ENCODE results near the gene VIL1. TPM values are rescaled to one million over a fixed set of nuclear protein-coding genes. Genes with fewer than 3 reads are reported as not detected.
A peak's percentile ranks its signal among the peaks of the same experiment; 100 is the strongest.

VIL1 gene
- total RNA-seq, 6 experiments from 2014 or later: 2.1 to 118 (median 19.1) TPM

- peaks cover 0 to 36% (median 13%) of the 10 kb centered on the region in 4 donors for H3K4me1 ChIP-seq
- no peaks in the 10 kb centered on the region for H3K9me3 ChIP-seq
- H3K36me3 ChIP-seq: peaks cover 0 to 37% (median 16%) of the 10 kb centered on the region in 4 donors
- H3K27me3 ChIP-seq: no peaks in the 10 kb centered on the region
- H3K27ac ChIP-seq: peak overlapping the region; percentile 93 to 100 (median 100)
- DNase-seq (peak; percentile 64 to 75 (median 72)), ATAC-seq (peak in 3 of 4 donors; percentile 4 to 6 (median 5))
- peak overlapping the region; percentile 77 to 100 (median 97) for H3K4me3 ChIP-seq
- TF ChIP-seq POLR2A (IDR thresholded peaks at IDR 0.05) (peak; percentile 34), CTCF (IDR thresholded peaks at IDR 0.05) (no peak)
- intact Hi-C loops (cut with DNase I): loop anchor here (10.0 kb wide), 2 partner anchors 64 to 254 kb away; partner anchors contain the start of genes BCS1L (in 1 of the 2) and ZNF142 (in 1 of the 2)
- WGBS (ENCODE audit: insufficient coverage, low coverage, low lambda C conversion rate, missing lambda C conversion rate): 0% methylated on average over 9 of the region's 63 CpGs
These were observed 18.6 kb upstream of the VIL1 start for GRCh38 chr2:218400167-218400929.

DNA sequence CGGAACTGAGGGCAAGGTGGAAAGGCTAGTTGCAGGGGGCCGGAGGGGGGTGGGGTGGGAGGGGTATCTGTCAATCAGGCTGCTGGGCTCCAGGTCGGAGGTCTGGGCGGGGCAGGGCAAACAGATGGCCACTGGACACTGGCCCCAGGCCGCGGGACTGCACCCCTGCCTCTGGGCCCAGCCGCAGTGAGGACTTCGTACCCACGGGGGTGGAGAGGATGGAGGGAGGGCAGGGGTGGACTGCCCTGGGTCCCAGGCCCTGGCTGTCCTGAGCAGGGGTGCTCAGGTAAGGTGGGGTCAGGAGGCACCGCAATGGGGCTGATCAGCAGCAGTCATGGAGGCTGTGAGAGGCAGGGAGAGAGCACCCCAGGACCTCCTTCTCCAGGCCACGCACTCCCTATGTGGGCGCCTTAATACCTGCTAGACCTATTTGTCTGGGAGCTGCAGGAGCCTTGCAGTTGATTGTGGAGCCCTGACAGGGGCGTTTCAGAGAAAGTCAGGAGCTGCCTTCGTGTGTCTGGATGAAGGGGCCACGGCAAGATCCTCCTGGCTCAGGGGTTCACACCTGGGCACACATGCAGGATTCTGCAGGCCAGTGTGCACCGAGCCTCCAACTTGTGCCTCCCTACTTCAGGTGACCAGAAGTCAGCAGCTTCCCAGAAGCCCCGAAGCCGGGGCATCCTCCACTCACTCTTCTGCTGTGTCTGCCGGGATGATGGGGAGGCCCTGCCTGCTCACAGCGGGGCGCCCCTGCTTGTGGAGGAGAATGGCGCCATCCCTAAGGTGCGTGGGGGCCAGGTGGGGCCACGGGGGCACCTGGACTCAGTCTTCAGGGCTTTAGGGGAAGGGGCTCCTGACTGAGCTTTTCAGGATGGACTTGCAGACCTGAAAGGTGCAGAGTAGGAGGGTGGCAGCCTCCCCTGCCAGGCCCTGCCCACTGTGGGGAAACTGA, 17.7 kb upstream of the VIL1 start:
- TF ChIP-seq POLR2A (IDR thresholded peaks at IDR 0.05): no peak
- no peak for TF ChIP-seq CTCF (IDR thresholded peaks at IDR 0.05)
- no peaks in the 10 kb centered on the region for H3K9me3 ChIP-seq
- 18% methylated on average over 6 of the region's 24 CpGs for WGBS (ENCODE audit: insufficient coverage, low coverage, low lambda C conversion rate, missing lambda C conversion rate)
- peak overlapping the region; percentile 77 to 100 (median 97) for H3K4me3 ChIP-seq
- peak overlapping the region; percentile 93 to 100 (median 100) for H3K27ac ChIP-seq
- DNase-seq: peak; percentile 91 to 98 (median 98)
- H3K4me1 ChIP-seq: peaks cover 0 to 37% (median 16%) of the 10 kb centered on the region in 4 donors
- intact Hi-C loops (cut with DNase I): loop anchor here (10.0 kb wide), 2 partner anchors 64 to 254 kb away; partner anchors contain the start of genes BCS1L (in 1 of the 2) and ZNF142 (in 1 of the 2)
- peaks cover 0 to 37% (median 16%) of the 10 kb centered on the region in 4 donors for H3K36me3 ChIP-seq
- H3K27me3 ChIP-seq: no peaks in the 10 kb centered on the region
- peak; percentile 39 to 73 (median 52) for ATAC-seq

- peak overlapping the region; percentile 93 to 100 (median 100) for H3K27ac ChIP-seq
- H3K9me3 ChIP-seq: no peaks in the 10 kb centered on the region
- intact Hi-C loops (cut with DNase I): loop anchor here (10.0 kb wide), 2 partner anchors 63 to 253 kb away; partner anchors contain the start of genes BCS1L (in 1 of the 2) and ZNF142 (in 1 of the 2)
- H3K4me3 ChIP-seq: peak overlapping the region; percentile 77 to 100 (median 97)
- no peak for TF ChIP-seq POLR2A (IDR thresholded peaks at IDR 0.05)
- TF ChIP-seq CTCF (IDR thresholded peaks at IDR 0.05): no peak
- peaks cover 0 to 40% (median 18%) of the 10 kb centered on the region in 4 donors for H3K4me1 ChIP-seq
- H3K36me3 ChIP-seq: peaks cover 0 to 37% (median 16%) of the 10 kb centered on the region in 4 donors
- DNase-seq: peak; percentile 28 to 61 (median 58)
- H3K27me3 ChIP-seq: no peaks in the 10 kb centered on the region
- ATAC-seq: no peak
- WGBS (ENCODE audit: insufficient coverage, low coverage, low lambda C conversion rate, missing lambda C conversion rate): 80% methylated on average over 1 of the region's 9 CpGs
These were observed 17.0 kb upstream of the VIL1 start for GRCh38 chr2:218401890-218402289.

- peak overlapping the region in 1 of 3 donors; percentile 100 for H3K27ac ChIP-seq
- no peaks in the 10 kb centered on the region for H3K27me3 ChIP-seq
- no peaks in the 10 kb centered on the region for H3K9me3 ChIP-seq
- ATAC-seq (no peak), DNase-seq (peak in 1 of 3 donors; percentile 51)
- no peak for TF ChIP-seq CTCF (IDR thresholded peaks at IDR 0.05)
- no peak for TF ChIP-seq POLR2A (IDR thresholded peaks at IDR 0.05)
- H3K4me3 ChIP-seq: peak overlapping the region in 2 of 3 donors; percentile 77 to 97
- intact Hi-C loops (cut with DNase I): loop anchor here (10.0 kb wide), 2 partner anchors 62 to 252 kb away; partner anchors contain the start of genes BCS1L (in 1 of the 2) and ZNF142 (in 1 of the 2)
- peaks cover 0 to 37% (median 16%) of the 10 kb centered on the region in 4 donors for H3K36me3 ChIP-seq
- 25% methylated on average over 5 of the region's 8 CpGs for WGBS (ENCODE audit: insufficient coverage, low coverage, low lambda C conversion rate, missing lambda C conversion rate)
- peaks cover 0 to 43% (median 21%) of the 10 kb centered on the region in 4 donors for H3K4me1 ChIP-seq
These were observed 16.4 kb upstream of the VIL1 start for GRCh38 chr2:218402491-218402901.
